Cerebellar cortex (tissue), 1 donor: ENCODE data around the gene SOS2.
"Not testable (repeated sequence)": the region's sequence is repeated elsewhere in the genome, so short reads cannot be mapped to it uniquely, and the experiment has no call there.

Source experiments
- DNase-seq: peaks from one replicate; pipeline ENCODE4 v3.0.0-alpha.2; 2015; ENCODE audit warnings: low spot score

Gene SOS2

DNA sequence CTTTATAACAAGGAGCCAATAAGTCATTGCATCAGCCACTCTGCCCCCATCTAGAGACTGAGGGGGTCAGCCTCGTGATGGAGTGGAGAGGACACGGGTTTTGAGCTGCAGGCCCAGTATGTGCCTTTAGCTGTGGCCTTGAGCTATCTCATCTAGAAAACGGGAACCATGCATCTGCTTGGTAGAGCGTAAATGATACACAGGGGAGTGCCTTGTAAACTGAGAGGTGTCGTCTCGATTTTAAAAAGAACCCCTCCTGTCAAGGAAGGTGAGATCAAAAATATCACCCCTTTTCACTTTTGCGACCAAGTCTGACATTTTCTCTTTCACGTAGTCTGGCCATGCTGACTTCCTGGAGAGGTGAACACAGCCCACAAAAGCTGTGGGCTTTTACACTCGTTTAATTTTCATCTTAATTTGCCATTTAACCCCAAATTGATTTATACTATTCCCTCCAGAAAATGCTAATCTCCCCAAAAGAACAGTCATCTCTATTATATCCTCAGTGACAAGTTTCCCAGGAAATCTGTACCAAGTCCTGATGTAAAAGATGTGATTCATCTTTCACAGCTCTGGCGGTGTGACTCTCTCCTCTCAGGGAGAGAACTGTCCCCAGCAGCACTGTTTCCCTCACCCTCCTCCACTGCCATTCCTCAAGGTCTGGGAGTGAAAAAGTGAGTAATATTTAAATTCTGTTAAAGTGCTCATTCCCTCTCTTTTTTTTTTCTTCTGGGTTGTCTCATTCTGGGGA lies 145.6 kb downstream of the SOS2 start:
- no peak for DNase-seq

DNA sequence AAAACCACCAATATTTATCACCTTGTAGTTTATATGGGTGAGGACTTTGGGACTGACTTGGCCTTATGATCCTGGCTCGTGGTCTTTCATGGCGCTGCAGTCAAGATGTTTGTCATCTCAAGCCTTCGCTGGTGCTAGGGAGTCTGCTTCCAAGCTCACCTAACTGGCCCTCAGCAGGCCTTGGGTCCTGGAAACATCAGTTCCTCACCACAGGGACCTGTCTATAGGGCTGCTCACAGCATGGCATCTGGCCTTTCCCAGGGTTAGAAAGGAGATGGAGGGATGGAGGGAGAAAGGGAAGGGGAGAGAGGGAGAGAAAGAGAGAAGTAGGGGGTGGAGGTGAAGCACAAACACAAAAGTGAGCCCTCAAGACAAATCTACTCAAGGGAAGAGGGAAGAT lies 146.7 kb downstream of the SOS2 start:
- no peak for DNase-seq

GRCh38 chr14:50083467-50084337 lies 147.7 kb downstream of the SOS2 start:
- no peak for DNase-seq

DNA sequence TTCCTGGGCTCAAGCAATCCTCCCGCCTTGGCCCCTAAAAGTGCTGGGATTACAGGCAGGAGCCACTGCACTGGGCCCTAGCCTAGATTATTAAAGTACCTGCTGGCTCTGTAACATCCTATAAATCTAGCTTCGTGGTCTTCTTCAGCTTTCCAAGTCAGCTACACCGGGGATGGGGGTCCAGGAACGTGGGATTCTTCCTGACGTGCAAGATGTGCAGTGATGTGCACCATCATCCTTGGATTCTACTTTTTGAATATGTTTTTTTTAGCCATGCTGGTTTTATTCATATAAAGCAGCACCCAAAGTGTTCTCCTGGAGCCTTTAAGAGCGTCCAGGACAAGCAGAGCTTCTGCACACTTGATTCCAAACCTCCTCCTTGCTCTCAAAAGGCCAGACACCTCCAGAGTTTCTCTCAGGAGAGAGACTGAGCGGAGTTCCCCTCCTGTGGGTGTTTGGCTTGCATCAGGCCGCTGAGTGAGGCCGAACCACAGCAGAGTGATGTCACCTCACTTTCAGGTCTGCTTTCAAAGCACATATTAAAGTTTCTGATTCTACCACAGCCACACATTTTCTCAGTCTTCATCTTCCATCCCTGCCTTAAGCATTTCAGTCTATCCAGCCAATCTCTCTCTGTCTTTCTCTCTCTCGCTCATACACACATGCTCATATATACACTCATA lies 148.5 kb downstream of the SOS2 start:
- DNase-seq: no peak

- no peak for DNase-seq
Measured at GRCh38 chr14:50082308-50082742, 149.1 kb downstream of the SOS2 start.

DNA sequence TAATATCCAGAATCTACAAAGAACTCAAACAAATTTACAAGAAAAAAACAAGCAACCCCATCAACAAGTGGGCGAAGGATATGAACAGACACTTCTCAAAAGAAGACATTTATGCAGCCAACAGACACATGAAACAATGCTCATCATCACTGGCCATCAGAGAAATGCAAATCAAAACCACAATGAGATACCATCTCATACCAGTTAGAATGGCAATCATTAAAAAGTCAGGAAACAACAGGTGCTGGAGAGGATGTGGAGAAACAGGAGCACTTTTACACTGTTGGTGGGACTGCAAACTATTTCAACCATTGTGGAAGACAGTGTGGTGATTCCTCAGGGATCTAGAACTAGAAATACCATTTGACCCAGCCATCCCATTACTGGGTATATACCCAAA lies 152.3 kb downstream of the SOS2 start:
- not testable (repeated sequence) for DNase-seq

- not testable (repeated sequence) for DNase-seq
Measured at GRCh38 chr14:50073663-50074062, 157.7 kb downstream of the SOS2 start.

DNA sequence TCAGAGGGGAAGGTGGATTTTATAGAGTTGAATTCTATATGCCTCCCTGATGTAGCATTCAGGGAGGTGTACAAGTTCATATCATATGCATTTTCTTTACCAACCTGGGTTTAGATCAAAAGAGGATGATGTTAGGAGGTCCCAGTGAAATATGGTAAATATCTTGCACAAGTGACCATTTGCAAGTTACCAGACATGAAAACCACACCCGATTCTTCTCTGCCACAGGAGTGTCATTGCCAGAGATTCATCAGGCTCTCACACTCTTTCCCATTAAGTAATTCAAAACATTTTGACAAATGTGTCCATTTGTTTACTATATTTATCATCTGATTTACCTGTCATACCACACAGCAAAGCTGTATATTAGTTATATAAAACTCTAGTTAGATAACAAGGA lies 159.0 kb downstream of the SOS2 start:
- DNase-seq: no peak

DNA sequence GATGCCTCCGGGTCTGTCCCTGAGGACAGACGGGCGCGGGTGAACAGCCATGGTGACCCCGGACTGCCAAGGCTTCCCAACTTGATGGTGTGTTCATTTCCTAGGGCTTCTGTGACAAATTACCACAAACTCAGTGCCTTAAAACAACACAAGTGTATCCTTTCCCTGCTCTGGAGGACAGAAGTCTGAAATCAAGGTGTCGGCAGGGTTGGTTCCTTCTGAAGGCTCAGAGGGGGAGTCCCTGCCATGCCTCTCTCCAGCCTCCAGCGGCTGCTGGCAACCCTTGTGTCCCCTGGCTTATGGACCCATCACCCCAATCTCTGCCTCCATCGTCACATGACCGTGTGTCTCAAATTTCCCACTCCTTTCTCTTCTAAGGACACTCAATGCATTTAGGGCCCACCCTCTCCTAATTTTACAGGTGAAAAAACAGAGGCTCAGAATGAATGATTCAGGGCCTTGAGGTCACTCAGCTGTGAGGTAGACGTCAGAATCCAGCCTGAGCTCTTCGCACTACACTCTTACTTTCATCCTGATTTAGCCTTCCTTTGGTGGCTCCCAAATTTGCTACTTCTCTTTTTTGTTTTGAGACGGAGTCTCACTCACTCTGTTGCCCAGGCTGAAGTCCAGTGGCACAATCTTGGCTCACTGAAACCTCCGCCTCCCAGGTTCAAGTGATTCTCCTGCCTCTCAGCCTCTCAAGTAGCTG lies 160.4 kb downstream of the SOS2 start:
- DNase-seq: no peak

DNA sequence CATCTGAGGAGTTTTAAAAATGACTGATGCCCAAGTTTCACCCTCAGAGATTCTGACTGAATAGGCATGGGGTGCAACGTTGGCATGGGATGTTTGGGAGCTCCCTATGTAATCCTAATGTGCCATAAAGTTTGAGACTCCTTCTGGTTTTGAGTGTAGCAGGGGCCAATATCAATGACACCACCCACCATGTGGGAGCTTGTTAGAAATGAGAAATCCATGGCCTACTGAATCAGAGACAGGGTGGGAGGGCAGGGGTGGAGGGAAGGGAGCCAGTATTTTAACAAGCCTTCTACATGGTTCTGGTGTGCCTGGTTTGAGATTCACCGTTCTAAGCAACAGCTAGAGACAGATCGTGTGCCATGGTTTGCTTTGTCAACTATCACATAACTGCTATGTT lies 161.1 kb downstream of the SOS2 start:
- no peak for DNase-seq

DNA sequence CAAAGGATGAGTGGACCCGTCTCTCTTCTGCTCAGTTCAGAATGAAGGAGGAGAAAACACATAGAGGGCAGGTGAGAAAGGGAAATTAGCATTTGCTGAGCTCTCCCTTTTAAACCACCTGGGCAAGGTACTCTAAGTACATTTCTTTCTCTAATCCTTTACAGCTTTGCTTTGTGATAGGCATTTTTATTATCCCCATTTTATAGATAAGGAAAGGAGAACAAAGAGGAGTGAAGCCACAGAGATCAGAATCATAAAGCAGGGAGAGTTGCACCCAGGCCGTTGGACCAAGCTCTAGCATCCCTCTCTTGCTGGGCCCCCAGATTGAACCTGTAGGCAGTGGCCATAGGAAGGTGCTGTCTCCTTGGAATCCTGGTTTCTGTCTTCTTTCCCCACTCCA lies 162.1 kb downstream of the SOS2 start:
- DNase-seq: no peak

GRCh38 chr14:50068496-50068895 lies 162.9 kb downstream of the SOS2 start:
- DNase-seq: no peak

- no peak for DNase-seq
Measured at GRCh38 chr14:50067723-50068495, 163.5 kb downstream of the SOS2 start.
